Posterior cingulate gyrus (tissue), 11 donors: ENCODE results near the gene TMEM156.
"Not testable (repeated sequence)": the region's sequence is repeated elsewhere in the genome, so short reads cannot be mapped to it uniquely, and the experiment has no call there.

Source experiments
- DNase-seq, 10 donors: peaks; one replicate each; pipeline versions ENCODE4 v3.0.0 to v3.0.0-alpha.2; 2020 to 2021; ENCODE audit warnings: mixed read lengths in 3 of 10
- intact Hi-C: fragments of 100-400 bp; cut with DNase I; formaldehyde crosslinking; loops from one replicate; pipeline ENCODE4 v1.15.1; 2023

Gene TMEM156

DNA sequence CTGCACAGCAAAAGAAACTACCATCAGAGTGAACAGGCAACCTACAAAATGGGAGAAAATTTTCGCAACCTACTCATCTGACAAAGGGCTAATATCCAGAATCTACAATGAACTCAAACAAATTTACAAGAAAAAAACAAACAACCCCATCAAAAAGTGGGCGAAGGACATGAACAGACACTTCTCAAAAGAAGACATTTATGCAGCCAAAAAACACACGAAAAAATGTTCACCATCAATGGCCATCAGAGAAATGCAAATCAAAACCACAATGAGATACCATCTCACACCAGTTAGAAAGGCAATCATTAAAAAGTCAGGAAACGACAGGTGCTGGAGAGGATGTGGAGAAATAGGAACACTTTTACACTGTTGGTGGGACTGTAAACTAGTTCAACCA, 30.2 kb downstream of the TMEM156 start:
- intact Hi-C loops, DNase-seq: not testable (repeated sequence)

DNA sequence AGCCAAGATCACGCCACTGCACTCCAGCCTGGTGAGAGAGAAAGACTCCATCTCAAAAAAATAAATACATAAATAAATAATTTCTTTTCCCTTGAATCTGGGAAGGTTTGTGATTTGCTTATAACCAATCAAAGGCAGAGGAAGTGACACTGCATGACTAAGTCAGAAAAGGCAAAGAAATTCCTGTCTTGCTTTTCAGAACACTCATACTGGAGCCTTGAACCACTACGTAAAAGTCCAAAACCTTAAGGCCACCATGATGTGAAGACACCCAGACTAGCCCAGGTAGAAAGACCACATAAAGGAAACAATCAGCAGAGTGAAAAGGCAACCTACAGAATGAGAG, 36.6 kb downstream of the TMEM156 start:
- intact Hi-C loops: no loop called here
- no peak for DNase-seq

DNA sequence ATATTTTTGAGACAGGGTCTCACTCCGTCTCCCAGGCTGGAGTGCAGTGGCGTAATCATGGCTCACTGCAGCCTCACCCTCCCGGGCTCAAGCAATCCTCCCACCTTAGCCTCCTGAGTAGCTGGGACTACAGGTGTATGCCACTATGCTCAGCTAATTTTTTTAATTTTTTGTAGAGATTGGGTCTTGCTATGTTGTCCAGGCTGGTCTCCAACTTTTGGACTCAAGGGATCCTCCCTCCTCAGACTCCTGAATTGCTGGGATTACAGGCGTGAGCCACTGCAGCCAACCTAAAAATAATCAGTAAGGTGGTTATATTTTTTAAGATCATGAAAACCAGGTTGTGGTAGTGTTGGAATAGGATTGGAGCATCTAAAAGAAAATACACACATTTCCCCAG, 38.1 kb downstream of the TMEM156 start:
- intact Hi-C loops: no loop called here
- no peak for DNase-seq

DNA sequence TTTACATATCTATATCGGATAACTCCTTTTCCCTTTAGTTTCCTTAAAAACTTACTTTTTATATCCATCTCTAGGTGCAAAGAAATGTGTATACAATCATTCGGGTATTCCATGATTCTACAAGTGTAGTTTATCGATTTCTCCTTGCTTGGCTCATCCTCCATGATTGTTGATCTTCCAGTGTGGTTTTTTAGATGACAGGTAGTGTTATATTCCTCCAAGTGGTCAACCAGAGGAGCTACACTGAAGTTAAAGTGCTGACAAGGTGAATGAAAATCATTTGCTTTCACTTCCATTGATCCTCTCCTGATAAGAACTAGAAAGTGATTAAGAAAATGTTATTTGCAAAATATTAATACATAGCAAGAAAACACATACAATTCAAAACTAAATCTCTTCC, 38.5 kb downstream of the TMEM156 start:
- DNase-seq: no peak
- intact Hi-C loops: no loop called here

DNA sequence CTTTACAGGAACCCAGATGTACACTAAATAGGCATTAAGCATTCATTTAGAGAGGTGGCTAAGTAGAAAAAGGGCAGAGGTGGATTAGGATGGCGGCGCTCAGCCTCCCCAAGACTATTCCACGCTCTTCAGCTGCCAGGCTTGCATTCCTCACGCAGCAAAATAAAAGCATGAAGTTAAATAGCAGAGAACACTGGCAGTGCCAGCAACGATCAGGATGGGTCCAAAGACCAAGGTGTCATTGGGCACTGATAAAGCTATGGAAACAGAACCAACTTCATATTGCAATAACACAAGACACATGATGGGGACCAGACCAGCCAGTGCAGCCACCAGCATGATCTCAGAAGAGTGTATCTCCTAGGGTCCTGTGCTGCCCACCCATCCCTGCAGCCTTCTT, 42.0 kb downstream of the TMEM156 start:
- DNase-seq: no peak
- intact Hi-C loops: no loop called here

DNA sequence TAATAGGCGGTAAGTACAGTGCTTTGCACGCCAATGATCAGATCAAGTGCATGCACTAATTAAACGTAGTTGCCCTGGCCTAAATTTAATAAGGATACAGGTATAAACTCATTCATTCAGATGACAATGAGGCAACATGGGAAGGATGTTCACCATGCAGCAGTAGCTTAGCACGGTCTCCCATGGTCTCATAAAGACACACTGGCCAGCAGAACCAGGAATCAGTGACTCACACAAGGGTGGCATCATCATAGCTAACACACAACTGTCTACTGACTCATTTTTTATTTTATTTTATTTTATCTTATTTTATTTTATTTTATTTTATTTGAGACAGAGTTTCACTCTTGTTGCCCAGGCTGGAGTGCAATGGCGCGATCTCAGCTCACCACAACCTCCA, 42.7 kb downstream of the TMEM156 start:
- intact Hi-C loops: no loop called here
- no peak for DNase-seq

DNA sequence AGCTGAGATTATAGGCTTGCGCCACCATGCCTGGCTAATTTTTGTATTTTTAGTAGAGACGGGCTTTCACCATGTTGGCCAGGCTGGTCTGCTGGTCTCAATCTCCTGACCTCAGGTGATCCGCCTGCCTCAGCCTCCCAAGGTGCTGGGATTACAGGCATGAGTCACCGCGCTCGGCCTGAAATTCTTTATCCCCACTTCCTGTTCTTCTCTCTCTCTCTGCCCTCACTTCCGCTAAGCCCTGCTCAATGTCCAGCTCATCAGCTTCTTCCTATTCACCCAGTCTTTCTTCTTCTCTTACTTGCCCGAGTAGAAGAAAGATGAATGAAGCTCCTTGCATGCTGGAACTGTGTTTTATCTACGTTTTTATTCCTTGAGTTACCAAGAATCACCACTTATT, 43.9 kb downstream of the TMEM156 start:
- intact Hi-C loops, DNase-seq: not testable (repeated sequence)

DNA sequence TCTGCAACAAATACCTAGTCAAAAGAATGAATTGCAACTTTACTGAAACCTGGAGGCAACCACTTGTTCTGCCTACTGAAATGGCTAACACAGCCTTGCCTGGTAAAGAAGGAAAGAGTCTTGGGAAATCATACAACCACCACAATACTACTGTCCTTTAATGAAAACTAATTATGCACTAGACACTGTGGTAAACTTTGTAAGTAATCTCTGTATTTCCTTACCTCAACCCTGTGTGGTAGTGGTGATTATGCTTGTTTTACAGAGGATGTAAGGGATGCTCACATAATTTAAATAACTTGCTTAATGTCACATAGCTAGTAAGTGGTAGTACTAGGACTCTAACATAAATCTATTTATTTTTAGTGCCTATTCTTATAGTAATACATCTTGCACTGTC, 44.7 kb downstream of the TMEM156 start:
- intact Hi-C loops: no loop called here
- DNase-seq: no peak

DNA sequence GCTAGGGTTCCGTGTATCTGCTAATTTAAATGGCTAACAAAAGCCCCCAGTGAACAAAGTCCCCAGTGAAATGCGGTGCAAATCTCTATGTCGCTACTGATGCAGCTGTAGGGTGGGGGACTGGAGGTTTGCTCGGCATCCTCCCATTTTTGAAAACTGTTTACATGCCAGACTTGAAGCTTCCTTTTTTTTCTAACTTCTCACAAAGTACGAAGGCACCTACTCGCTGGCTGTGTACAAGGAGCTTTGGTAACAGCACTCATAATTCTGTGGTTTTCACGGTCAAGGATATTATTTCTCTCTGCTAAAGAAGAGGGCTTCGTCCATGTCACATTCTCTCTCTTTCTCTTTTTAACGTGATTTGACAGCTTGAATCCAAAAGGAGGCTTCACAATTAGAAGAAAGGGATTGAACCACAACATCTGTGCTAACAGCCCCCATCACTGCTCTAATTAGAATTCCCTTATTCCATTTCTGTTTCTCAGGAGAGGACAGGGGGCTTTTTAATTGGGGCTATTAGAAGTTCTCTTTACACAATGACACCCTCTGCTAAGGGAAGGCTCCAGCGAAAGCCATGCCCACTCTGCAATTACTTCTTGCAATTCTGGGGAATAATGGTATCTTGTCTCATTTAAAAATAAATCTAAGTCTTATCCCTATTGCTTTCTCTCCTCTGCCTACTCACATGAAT, 46.7 kb downstream of the TMEM156 start:
- no peak for DNase-seq
- intact Hi-C loops: no loop called here

DNA sequence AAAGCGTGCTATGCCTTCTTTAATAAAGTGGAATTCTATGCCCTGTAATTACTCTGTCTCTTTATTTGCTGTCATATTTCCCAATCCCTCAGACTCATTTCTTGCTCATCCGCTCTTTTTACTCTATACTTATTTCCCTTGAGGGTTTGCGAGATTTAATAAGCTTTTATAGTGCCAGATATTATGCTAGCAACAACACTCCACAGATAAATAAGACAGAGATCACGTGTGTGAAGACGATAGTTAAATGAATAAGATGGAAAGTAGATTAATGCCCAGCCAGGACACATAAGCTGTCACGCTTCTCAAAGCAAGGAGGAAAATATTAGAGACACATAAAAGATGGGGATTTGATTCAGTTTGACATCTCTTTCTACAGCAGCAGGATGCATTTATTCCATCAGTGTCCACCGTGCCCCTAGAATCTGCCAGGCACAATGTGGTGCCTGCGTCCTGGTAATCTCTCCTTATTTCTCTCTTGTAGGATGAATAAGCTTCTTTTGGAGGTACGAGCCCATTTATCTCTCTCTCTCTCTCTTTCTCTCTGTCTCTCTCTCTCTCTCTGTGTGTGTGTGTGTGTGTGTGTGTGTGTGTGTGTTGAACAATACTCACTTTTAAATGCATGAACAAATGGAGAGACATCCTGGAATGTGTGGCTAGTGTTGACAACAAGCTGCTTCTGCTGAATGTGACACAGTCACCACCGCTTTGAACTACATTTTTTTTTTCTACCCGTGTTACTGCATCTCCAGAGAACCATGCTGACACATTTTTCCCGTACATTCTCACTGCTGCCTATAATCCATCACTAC, 48.2 kb downstream of the TMEM156 start:
- no peak for DNase-seq
- intact Hi-C loops: no loop called here

DNA sequence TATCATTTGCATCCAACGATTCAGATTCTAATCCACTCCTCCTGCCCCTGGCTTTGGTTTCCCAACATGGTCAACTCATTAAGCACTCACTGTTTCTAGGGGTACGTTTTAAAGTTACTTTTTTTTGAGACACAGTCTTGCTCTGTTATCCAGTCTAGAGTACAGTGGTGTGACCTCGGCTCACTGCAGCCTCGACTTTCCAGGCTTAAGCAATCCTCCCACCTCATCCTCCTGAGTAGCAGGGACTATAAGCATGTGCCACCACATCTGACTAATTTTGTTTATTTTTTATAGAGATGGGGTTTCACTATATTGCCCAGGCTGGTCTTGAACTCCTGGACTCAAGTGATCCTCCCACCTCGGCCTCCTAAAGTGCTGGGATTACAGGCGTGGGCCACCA, 48.9 kb downstream of the TMEM156 start:
- intact Hi-C loops: no loop called here
- no peak for DNase-seq

DNA sequence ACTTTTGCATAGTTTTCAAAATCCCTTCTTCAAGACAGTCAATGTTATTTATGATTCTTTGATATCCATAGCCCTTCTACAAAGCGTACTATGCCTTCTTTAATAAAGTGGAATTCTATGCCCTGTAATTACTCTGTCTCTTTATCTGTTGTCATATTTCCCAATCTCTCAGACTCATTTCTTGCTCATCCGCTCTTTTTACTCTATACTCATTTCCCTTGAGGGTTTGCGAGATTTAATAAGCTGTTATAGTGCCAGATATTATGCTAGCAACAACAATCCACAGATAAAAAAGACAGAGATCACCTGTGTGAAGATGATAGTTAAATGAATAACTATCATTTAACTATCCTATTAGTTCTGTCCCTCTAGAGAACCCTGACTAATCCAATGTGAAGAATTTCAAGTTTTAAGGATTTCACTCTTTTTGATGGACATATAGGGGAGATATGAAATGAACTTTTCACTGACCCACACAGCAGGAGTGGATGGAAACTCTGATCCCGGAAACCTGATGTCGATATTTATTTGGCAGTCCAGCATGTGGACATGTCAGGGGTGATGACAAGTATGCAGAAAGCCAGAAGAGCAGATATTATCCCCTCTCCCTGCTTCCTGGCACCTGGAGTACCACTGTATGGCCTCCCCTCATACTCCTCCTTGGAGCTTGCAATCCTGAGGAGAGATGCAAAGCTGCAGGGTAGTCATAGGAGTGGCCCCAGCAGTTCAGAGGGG, 49.7 kb downstream of the TMEM156 start:
- no peak for DNase-seq
- intact Hi-C loops: no loop called here

DNA sequence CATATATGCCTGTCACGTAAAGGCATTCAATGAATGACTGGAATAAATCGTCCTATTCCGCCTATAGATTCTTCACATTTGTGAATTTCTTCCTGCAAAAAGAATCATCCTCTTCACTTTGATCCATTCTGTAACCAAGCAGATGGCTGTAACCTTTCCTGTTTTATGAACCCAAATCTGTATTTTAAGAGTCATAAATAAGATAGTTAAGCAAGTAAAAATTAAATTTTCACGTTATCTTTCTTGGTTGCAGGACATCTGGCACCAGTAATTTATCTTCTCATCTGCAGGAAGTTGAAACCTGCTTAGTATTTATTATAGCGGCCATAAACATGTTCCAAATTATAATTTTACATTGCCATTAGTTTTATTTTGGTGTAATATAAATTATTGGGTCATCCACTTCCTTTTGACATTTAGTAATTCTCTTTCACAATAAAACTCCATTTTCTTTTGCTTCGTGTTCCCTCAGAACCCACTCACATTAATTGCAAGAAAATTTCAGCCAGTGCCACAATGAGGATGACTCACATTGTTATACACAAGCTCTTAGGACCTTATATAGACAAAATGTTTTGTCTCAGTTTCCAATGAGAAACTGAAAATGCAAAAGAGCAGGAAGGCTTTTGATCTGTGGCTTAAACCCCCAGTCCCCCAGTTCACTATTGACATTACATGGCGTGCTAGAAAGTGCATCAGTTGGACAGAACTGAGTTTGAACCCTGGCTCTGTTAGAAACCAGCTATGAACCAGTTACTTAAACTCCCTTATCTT, 51.1 kb downstream of the TMEM156 start:
- DNase-seq: no peak
- intact Hi-C loops: no loop called here

DNA sequence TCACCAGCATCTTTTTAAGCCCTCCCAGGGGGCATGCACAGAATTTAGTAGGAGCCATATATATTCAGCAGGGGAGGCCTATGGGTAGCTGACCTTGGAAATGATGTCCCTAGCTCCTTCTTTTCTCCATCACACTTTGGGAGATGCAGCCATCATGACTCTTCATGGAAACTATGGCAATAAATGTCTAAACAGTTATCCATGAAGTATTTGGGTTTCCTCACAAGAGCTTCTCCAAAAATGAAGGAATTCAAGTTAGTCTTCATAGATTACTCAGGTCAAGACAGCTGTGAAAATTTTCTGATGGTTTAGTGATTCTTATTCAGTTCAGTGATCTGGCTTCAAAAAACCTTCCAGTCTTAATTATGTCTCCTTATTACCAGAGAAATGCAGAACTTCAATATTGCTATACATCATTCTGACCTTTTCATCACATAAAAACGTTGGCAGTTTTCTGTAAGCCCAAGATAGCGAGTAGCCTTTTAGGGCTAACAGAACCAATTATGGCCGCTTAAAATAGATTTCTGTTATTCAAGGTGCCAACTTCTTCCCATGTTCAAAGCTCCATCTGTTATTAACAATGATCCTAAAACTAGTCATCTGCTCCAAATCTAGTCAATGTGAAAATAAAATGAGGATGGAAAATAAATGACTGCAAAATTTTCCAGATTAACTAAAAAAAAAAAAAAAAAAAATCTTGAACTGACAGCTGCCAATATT, 52.5 kb downstream of the TMEM156 start:
- intact Hi-C loops: no loop called here
- DNase-seq: no peak

DNA sequence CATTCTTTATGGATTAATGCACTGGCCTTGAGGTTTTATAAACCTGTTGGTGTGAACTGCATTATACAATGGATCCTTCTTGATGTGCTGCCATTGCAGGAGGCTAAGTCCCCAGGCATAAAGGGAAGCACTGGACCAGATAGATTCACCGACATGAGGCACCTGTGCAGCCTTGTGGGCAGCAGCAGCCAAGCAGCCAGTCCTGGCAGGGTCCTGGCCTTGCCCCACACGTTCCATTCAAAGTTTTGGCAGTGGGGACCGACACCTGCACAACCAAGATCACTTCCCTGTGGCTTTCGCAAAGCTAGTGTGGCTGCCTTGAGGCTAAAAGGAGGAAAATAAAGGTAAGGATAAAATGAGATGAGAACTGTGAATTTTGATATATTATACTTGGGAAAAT, 53.1 kb downstream of the TMEM156 start:
- intact Hi-C loops: no loop called here
- DNase-seq: no peak

DNA sequence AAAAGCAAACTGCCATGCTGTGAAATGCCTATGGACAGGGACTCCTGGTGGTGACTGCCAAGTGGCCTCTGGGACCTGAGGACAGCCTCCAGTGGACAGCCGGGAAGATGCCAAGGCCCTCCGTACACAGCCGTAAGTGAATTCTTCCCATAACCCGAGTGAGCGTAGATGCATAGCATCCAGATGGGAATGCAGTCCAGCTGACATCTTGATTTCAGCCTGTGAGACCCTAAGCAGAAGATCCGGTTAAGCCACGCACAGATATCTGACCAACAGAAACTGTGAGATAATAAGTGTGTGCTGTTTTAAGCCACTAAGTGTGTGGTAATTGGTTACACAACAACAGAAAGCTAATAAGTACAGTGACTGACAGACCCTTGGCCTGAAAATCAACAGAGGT, 55.9 kb downstream of the TMEM156 start:
- intact Hi-C loops: no loop called here
- no peak for DNase-seq

DNA sequence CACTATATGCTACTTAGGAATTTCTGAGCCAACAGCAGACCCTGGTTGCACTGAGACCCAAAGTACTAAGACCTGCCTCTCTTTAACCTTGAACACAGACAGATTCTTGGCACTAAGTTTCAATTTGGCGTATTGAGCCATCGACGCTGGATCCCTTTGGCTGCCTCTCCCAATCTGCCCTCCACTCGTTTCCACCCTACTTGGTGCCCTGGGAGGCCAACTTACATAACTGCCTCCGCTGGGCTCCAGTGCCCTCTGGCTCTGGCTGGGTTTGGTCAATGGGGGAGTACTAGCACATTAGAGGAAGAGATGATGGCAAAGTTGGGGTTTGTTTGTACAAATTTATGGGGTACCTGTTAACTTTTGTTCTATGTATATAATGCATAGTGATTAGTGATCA, 63.5 kb downstream of the TMEM156 start:
- no peak for DNase-seq
- intact Hi-C loops: no loop called here

DNA sequence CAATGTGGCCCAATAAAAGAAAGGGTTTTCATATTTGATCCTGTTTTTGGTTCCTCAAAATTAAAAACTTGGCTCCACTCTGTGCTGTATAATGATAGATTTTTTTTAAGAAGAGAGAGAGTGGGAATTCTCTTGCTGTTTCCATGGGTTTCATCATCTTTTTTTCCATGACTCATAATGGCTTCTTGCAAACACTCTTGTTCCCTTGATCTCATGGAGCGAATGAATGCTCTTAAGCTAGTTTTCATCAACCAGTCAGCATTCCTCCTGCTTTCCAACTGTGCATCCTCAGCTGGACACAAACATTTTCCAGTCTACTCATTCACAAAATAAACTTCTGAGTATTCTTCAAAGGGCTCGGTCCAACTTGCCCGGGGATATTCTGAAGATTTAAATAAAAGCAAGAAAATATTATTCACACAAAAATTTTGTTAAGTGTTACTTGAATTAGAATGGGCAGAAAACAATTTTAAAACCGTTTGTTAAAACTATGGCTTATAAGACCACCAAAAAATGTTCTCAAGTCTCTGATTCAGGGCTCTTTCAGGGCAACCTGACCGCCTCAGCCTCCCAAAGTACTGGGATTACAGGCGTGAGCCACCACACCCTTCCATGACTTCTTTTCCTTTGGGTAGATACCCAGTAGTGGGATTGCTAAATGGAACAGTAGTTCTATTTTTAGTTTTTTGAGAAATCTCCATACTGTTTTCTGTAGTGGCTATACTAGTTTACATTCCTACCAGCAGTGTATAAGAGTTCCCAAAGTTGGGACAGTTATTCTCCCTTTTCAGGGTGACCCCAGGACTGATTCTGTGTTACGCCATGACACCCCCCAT, 64.7 kb downstream of the TMEM156 start:
- DNase-seq: no peak
- intact Hi-C loops: no loop called here

DNA sequence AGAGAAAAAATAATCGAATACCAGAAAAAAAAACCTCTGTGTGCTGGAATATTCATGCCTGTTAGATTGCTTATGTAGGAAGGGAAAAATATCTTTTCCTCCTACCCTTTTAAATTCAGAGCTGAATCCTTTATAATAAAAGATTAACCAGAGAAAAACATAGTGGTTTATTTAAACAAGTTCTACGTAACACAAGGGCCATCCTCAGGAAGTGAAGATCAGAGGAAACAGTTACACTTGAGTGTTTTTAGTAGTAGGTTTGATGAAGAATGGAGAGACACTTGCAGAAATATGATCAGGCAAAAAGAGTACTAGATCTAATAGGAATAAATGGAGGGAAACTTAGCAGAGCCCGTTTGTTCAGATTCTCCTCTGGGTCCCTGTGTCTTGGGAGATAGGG, 66.3 kb downstream of the TMEM156 start:
- intact Hi-C loops: no loop called here
- DNase-seq: no peak
